RPMI8226 (cell line): ENCODE measurements around the gene SLC24A2.
"Not testable (repeated sequence)": the region's sequence is repeated elsewhere in the genome, so short reads cannot be mapped to it uniquely, and the experiment has no call there.

Experiments used
- DNase-seq: peaks from one replicate; pipeline ENCODE4 v3.0.0-alpha.2; 2015

The SLC24A2 gene

DNA sequence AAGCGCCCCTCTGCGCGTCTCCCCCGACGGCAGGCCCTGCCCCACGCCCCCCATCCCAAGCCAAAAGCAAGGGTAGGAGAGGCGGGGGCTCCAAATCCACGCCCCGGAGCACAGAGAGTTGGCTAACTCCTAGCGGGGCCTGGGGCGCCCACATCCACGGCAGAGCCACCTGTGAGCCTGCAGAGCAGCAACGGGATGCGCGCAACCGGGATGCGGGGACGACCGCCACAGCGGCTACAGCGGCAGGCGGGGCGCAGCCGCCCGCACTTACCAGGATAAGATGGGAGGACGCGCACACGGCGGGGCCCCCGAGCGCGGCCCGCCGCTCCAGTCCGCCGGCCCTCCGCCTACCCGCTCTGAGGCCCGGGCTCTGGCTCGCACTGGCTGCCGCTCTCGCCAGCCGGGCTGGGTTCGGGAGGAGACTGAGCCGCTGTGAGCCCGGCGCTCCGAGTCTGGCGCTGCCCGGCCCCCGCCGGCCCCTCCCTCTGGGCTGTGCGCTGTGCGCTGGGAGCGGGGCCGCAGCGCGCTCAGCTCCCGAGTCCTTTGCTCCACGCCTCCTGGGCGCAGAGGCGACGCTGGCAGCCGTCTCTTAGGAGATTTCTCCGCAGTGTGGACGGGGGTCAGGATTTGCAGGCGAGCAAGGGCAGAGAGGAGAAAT, at the start of gene SLC24A2:
TSS of gene SLC24A2 (minus strand) at position 424 of the 658 bp plus-strand sequence.
- DNase-seq = no peak

DNA sequence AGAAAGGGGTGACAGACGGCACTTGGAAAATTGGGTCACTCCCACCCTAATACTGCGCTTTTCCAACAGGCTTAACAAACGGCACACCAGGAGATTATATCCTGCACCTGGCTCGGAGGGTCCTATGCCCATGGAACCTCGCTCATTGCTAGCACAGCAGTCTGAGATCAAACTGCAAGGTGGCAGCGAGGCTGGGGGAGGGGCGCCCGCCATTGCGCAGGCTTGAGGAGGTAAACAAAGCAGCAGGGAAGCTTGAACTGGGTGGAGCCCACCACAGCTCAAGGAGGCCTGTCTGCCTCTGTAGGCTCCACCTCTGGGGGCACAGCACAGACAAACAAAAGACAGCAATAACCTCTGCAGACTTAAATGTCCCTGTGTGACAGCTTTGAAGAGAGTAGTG, 44.5 kb upstream of the SLC24A2 start:
- not testable (repeated sequence) for DNase-seq

GRCh38 chr9:19830796-19831195, 42.0 kb upstream of the SLC24A2 start:
- DNase-seq = no peak

DNA sequence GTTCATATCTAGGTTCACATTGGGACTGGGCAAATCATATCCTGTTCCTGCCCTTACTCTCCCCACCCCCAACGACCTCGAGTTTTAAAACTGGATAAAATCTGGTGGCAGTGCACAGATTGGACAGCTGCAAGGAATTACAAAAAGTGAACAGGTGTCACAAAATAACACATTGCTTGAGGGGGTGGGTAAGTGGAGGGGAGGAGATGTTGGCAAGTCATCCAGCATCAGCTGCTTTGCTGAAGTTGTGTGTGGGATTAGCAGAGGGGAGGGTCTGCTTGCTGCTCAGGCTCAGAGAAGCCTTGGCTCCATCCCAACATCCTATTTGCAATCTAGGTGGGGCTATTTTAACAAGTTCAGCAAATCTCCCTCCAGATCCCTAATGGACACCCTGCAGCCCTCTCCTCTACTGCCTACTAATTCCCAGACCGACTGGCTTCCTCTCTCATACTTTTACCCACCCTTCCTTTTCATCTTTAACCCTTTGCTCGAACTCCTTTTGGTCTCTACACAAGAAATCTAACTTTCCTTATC, 39.8 kb upstream of the SLC24A2 start:
- no peak for DNase-seq

GRCh38 chr9:19816769-19817168, 27.9 kb upstream of the SLC24A2 start:
- no peak for DNase-seq

GRCh38 chr9:19812194-19812593, 23.4 kb upstream of the SLC24A2 start:
- DNase-seq = no peak

GRCh38 chr9:19809422-19810269, 20.8 kb upstream of the SLC24A2 start:
- peak; percentile 24 for DNase-seq

DNA sequence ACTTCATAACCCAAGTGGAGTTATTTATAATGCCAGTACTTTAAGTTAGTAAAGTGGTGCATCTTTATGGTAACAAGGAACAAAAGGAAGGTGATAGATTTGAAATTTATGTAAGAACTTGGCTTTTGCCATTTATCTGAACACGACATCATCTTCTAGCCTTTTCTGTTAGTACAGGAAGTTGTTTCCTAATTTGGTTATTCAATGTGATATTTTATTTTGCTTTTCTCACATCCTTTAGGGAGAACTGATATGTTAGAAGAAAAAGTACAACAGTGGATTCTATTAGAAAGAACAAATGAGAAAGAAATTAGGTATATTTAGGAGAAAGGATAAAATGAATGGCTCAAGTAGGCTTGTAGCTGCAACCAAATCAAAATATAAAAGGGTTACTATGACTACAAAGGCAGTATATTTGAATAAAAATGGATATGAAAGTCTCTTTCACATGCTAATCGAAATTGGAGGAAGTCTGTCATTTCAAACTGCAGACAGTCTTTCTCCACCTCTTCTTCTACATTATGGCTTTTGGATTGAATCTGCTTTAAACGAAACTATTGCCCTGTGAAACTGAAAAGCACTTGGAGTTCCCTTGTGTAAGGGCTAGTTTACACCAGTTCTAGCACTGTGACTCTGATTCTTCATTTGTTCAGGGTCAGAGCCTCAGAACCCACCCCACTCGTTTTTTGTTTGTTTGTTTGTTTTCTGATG, 18.5 kb upstream of the SLC24A2 start:
- no peak for DNase-seq

DNA sequence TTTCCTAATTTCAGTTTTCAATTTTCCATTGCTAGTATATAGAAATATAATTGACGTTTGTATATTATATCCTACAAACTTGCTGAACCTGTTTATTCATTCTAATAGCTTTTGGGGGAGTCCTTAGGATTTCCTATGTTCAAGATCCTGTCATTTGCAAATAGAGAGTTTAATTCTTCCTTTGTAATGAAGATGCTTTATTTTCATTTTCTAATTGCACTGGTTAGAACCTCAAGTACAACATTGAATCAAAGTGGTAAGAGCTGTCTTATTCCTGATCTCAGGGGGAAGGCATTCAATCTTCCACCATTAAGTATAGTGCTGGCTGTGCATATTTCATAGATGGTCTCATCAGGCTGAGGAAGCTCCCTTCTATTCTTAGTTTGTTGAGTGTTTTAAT, 15.6 kb upstream of the SLC24A2 start:
- no peak for DNase-seq

DNA sequence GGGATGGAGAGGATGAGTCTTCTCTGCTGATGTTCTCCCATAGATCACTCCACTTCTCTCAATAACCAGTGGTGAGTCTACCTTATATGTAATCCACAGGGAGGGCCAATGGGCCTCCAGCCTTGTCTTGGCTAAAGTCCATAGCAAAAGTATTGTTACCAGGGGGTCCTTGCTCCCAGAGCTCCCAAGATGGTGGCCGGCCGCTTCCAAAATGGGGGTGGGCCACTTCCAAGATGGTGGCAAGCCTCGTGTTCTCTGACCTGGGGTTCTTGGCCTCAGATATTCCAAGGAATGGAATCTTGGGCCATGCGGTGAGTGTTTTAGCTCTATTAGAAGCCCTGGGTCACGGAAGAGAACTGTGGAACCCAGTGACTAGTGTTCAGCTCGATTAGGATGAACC, 12.0 kb upstream of the SLC24A2 start:
- no peak for DNase-seq

- DNase-seq = no peak
These were observed 10.9 kb upstream of the SLC24A2 start for GRCh38 chr9:19799784-19800183.

DNA sequence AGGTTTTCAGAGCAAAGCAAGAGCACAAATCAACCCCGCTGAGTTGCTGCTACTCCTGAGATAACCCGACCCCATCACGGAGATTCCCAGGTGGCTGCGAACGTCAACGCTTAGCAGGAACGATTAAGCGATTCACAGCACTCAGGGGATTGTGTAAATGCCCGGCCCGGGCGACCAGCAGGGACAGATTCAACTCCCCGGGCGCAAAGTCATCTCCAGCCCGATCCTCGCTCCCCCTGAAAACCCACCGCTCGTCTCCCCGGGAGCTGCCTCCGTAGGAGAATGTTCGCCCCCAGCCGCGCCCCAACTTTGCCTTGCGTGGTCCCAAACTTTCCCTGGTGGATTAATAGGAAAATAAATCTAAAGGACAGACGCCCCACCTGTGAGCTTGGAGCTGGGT, 685 bp downstream of the SLC24A2 start:
- DNase-seq = no peak

- no peak for DNase-seq
These were observed 1.2 kb downstream of the SLC24A2 start for GRCh38 chr9:19787672-19788071.

GRCh38 chr9:19785230-19785629, 3.6 kb downstream of the SLC24A2 start:
- no peak for DNase-seq

DNA sequence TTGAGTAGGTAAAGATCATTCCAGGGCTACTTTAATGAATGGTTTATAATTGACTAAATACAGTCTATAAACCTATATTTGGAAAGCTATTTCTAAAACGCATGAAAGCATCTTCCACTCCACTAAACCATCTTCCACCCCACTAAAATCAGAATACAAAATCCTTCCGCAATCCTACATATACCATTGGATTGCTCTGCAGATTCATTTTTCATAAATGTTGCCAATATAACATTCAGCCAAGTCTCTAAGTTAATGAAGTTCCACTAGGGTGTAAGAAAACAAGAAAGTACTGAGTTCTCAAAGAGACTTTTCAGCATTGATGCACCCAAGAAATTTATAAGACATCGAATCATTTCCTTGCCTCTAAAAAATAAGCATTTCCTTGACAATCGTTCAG, 4.7 kb downstream of the SLC24A2 start:
- DNase-seq = no peak

GRCh38 chr9:19783500-19783899, 5.3 kb downstream of the SLC24A2 start:
- DNase-seq = no peak

GRCh38 chr9:19782005-19782404, 6.8 kb downstream of the SLC24A2 start:
- DNase-seq = peak; percentile 4

- no peak for DNase-seq
These were observed 7.6 kb downstream of the SLC24A2 start for GRCh38 chr9:19781240-19781639.

GRCh38 chr9:19771446-19771845, 17.4 kb downstream of the SLC24A2 start:
- no peak for DNase-seq

- no peak for DNase-seq
These were observed 17.9 kb downstream of the SLC24A2 start for GRCh38 chr9:19770973-19771372.

- DNase-seq = no peak
These were observed 19.6 kb downstream of the SLC24A2 start for GRCh38 chr9:19769213-19769612.

DNA sequence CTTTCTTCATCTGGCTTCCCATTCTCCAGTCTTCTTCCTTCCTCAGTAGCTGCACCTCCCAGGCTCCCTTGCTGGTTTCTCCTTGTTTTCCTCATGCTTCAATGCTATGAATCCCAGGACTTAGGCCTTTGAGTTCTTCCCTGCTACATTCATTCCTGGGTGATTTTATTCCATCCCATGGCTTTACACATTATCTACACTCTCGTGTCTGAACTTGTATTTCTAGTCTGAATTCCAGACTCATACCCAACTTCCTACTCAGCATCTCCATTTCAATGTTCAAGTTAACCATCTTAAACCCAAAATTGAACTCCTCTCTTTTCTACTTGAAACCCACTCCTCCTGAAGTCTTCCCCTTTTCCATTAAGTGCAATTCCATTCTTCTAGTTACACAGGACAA, 20.0 kb downstream of the SLC24A2 start:
- no peak for DNase-seq

DNA sequence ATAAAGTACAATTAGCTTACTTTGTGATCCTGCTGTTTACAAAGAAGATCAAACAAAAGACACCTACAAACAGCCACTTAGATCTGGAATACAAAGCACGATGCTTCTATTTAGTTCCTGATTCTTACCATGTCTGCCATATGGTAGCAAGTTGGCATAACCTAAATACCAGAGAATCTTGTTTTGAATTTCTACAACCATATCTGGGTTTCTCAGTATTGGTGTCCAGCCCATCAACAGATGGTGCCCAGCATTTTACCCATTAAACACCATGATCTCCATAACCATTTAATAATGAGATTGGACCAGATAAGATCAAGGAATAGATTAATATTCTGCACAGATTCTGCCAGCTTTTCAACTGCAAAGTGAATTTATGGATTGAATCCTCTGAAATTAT, 29.8 kb downstream of the SLC24A2 start:
- DNase-seq = no peak

GRCh38 chr9:19757745-19758144, 31.1 kb downstream of the SLC24A2 start:
- no peak for DNase-seq
